Measurements from ENCODE around the gene SLC49A4. TPM values are rescaled to one million over a fixed set of nuclear protein-coding genes. Genes with fewer than 3 reads are reported as not detected.
A peak's percentile ranks its signal among the peaks of the same experiment; 100 is the strongest.

The SLC49A4 gene
- total RNA-seq, 1 experiment from 2014 or later, result 41.6 TPM

DNA sequence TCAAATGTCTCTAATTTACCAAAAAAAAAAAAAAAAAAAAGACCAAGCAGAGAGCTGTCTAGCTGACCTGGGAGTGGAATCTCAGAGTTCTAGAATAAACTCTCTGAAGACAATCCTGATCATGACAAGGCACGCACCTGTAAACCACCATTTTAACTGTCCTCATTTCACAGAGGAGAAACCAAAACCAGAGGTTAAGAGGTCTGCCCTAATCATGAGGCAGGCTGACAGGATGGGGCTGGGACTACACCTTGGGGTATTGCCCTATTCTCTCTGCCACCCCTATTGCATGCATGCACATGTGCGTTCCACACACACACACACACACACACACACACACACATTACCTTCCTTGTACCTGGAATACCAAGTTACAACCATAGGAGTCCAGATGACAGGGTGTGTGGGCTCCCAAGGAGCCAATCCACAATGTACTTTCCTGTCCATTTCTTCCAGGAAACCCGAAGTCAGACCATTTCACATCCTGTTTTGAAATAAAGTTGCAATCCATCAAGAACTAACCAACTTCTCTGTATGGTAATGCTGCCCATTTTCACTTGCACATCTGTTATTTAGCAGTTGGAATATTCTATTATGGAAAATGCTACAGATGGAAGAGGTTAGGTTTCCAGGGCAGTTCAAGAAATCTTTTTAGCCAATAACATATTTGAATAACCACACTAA is 35.9 kb upstream of the SLC49A4 start:
- H3K27ac Mint-ChIP-seq (ENCODE audit: unreplicated experiment), result peak overlapping the region; percentile 63
- no TSS peak for BruUV-seq (replicated peaks)
- Histone ChIP-seq H3K4me1 (peaks cover 60% of the 10 kb centered on the region), H3K4me3 (ENCODE audit: low read depth, low read length) (no peak overlapping the region), H3K27me3 (replicated peaks; ENCODE audit: control insufficient read depth, insufficient read depth, low read length) (no peaks in the 10 kb centered on the region), H3K36me3 (ENCODE audit: control insufficient read depth, insufficient read depth, low read length) (no peaks in the 10 kb centered on the region), H3K9me3 (no peaks in the 10 kb centered on the region)
- no peaks in the 10 kb centered on the region for H3K9me3 Mint-ChIP-seq (ENCODE audit: unreplicated experiment)
- H3K27me3 Mint-ChIP-seq (ENCODE audit: insufficient read depth, unreplicated experiment), result no peaks in the 10 kb centered on the region
- ChIA-PET POLR2A (no interaction called here), CTCF (no interaction called here)
- intact Hi-C loops (cut with micrococcal nuclease; ENCODE audit: unreplicated experiment), result loop anchor here (5.0 to 10.0 kb wide), 3 partner anchors 77 to 197 kb away; partner anchors contain the start of genes DTX3L, PARP14 and PARP9
- peaks cover 38% of the 10 kb centered on the region for H3K4me1 Mint-ChIP-seq (ENCODE audit: low read depth, unreplicated experiment)
- DNase-seq, result no peak
- no peak overlapping the region for H3K4me3 Mint-ChIP-seq (ENCODE audit: unreplicated experiment)
- peaks cover 22% of the 10 kb centered on the region for H3K36me3 Mint-ChIP-seq (ENCODE audit: insufficient read depth, unreplicated experiment)
- TF ChIP-seq, protein P1, sequence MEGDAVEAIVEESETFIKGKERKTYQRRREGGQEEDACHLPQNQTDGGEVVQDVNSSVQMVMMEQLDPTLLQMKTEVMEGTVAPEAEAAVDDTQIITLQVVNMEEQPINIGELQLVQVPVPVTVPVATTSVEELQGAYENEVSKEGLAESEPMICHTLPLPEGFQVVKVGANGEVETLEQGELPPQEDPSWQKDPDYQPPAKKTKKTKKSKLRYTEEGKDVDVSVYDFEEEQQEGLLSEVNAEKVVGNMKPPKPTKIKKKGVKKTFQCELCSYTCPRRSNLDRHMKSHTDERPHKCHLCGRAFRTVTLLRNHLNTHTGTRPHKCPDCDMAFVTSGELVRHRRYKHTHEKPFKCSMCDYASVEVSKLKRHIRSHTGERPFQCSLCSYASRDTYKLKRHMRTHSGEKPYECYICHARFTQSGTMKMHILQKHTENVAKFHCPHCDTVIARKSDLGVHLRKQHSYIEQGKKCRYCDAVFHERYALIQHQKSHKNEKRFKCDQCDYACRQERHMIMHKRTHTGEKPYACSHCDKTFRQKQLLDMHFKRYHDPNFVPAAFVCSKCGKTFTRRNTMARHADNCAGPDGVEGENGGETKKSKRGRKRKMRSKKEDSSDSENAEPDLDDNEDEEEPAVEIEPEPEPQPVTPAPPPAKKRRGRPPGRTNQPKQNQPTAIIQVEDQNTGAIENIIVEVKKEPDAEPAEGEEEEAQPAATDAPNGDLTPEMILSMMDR (IDR thresholded peaks at IDR 0.05; ENCODE audit: insufficient read depth in 1 of 2, low read depth in 1 of 2, low read length in 1 of 2, severe bottlenecking in 1 of 2, unreplicated experiment in 1 of 2), result no peak

DNA sequence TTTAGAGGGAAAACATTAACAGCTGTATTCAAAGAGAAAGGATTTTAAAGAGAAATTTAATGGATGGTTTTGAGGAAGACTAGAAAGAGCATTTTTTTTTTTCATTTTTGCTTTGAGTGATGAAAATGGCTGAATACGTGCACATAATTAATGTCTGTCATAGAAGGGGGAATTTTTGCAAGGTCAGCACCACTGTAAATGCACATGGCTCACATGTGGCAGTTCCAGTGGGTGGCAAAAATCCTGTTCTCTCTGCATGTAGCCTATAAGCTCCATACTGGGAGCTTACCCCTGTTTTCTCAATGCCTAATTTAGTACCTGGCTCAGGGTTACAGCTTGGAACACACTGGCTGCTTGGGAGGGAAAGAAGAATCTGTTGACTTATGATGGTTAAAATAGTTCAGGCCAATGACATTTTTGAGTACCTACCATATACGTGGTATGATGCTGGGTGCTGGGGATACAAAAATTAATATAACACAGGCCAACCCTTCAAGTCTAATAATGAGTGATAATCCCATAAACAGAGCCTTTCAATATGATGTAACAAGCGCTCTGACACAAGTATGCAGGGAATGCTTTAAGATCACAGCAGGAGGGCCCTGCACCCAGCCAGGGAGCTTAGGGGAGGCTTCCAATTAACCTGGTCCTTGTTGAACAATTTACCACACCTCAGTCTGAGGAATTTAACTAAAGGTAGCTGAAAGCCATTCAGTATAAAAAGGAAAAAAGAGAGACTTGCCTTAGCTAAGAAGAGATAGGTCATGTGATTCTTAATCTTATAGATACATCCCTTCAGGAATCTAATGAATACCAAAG is 34.2 kb upstream of the SLC49A4 start:
- TF ChIP-seq, protein P1 (IDR thresholded peaks at IDR 0.05; ENCODE audit: insufficient read depth in 1 of 2, low read depth in 1 of 2, low read length in 1 of 2, severe bottlenecking in 1 of 2, unreplicated experiment in 1 of 2), result no peak
- Mint-ChIP-seq H3K9me3 (ENCODE audit: unreplicated experiment) (no peaks in the 10 kb centered on the region), H3K27ac (ENCODE audit: unreplicated experiment) (peak overlapping the region; percentile 63), H3K36me3 (ENCODE audit: insufficient read depth, unreplicated experiment) (peaks cover 12% of the 10 kb centered on the region), H3K4me3 (ENCODE audit: unreplicated experiment) (peak overlapping the region; percentile 33), H3K27me3 (ENCODE audit: insufficient read depth, unreplicated experiment) (no peaks in the 10 kb centered on the region), H3K4me1 (ENCODE audit: low read depth, unreplicated experiment) (peaks cover 36% of the 10 kb centered on the region)
- ChIA-PET POLR2A (interaction anchor here (1.1 kb wide), 1 partner anchor 33 kb away, joined by 6 read pairs; the partner anchor contains the start of gene HSPBAP1), CTCF (interaction anchor here (1.3 kb wide), 1 partner anchor 33 kb away, joined by 4 read pairs; the partner anchor contains the start of gene HSPBAP1)
- BruUV-seq (replicated peaks), result TSS peak; percentile 61
- Histone ChIP-seq H3K36me3 (ENCODE audit: control insufficient read depth, insufficient read depth, low read length) (no peaks in the 10 kb centered on the region), H3K4me1 (peaks cover 49% of the 10 kb centered on the region), H3K9me3 (no peaks in the 10 kb centered on the region), H3K27me3 (replicated peaks; ENCODE audit: control insufficient read depth, insufficient read depth, low read length) (no peaks in the 10 kb centered on the region), H3K4me3 (ENCODE audit: low read depth, low read length) (no peak overlapping the region)
- intact Hi-C loops (cut with micrococcal nuclease; ENCODE audit: unreplicated experiment), result no loop called here
- peak; percentile 78 to 85 for DNase-seq

DNA sequence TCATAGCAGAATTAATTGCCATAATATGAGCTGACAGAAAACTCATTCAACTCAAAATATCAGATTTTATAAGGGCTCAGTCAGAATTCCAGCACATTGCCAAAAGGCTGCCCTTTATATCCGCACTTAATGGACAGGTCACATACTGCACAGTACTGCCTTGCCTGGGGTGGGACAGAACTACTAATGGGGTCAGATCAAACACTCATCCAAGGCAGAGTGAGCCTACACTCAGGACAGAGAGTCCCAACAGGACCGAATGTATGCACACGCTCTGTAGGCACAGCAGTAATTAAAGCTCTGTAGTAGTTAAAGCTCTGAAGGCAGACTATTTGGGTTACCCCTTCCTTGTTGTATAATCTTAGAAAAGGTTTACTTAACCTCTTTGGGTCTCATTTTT is 28.4 kb upstream of the SLC49A4 start:
- peaks cover 19% of the 10 kb centered on the region for H3K4me1 Mint-ChIP-seq (ENCODE audit: low read depth, unreplicated experiment)
- TF ChIP-seq, protein P1 (IDR thresholded peaks at IDR 0.05; ENCODE audit: insufficient read depth in 1 of 2, low read depth in 1 of 2, low read length in 1 of 2, severe bottlenecking in 1 of 2, unreplicated experiment in 1 of 2), result no peak
- no TSS peak for BruUV-seq (replicated peaks)
- no peak overlapping the region for H3K4me3 ChIP-seq (ENCODE audit: low read depth, low read length)
- no peaks in the 10 kb centered on the region for H3K27me3 Mint-ChIP-seq (ENCODE audit: insufficient read depth, unreplicated experiment)
- no peak for DNase-seq
- H3K36me3 Mint-ChIP-seq (ENCODE audit: insufficient read depth, unreplicated experiment), result no peaks in the 10 kb centered on the region
- intact Hi-C loops (cut with micrococcal nuclease; ENCODE audit: unreplicated experiment), result no loop called here
- no peak overlapping the region for H3K27ac Mint-ChIP-seq (ENCODE audit: unreplicated experiment)
- CTCF ChIA-PET, result no interaction called here
- no peaks in the 10 kb centered on the region for H3K9me3 ChIP-seq
- no peaks in the 10 kb centered on the region for H3K9me3 Mint-ChIP-seq (ENCODE audit: unreplicated experiment)
- POLR2A ChIA-PET, result no interaction called here
- H3K27me3 ChIP-seq (replicated peaks; ENCODE audit: control insufficient read depth, insufficient read depth, low read length), result no peaks in the 10 kb centered on the region
- H3K36me3 ChIP-seq (ENCODE audit: control insufficient read depth, insufficient read depth, low read length), result no peaks in the 10 kb centered on the region
- H3K4me1 ChIP-seq, result peaks cover 13% of the 10 kb centered on the region
- no peak overlapping the region for H3K4me3 Mint-ChIP-seq (ENCODE audit: unreplicated experiment)
